Measurements from ENCODE around the gene FAAP24. TPM values are rescaled to one million over a fixed set of nuclear protein-coding genes. Genes with fewer than 3 reads are reported as not detected.
"Not testable (repeated sequence)": the region's sequence is repeated elsewhere in the genome, so short reads cannot be mapped to it uniquely, and the experiment has no call there.

FAAP24 gene
- polyA plus RNA-seq, 3 donors from 2014 or later, result 3.5 to 8.2 (median 4.2) TPM

DNA sequence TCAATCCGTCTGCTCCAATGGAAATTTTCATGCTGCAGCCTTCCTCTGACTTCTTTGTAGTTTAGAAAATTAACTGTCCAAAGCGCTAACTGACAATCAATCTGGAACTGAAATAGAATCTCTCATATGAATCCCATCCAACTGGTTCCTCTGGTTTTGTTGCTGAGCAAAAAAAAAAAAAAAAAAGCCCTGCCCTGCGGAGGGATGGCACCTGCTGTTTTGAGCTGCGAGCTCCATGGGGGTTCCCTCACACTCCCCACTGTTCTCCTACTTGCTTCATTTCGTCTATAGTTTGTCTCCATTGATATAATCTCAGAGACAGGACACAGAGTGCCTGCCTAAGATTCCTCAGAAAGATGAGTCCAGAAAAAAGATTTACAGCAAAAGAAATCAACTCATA is 33.4 kb downstream of the FAAP24 start:
- Mint-ChIP-seq H3K9me3 (no peaks in the 10 kb centered on the region), H3K4me1 (peaks cover 3 to 4% of the 10 kb centered on the region in 2 donors), H3K27me3 (ENCODE audit: low read depth in 3 of 3) (peaks cover 1 to 4% (median 1%) of the 10 kb centered on the region in 3 donors), H3K36me3 (peaks cover 0 to 3% (median 0%) of the 10 kb centered on the region in 3 donors), H3K4me3 (no peak overlapping the region), H3K27ac (no peak overlapping the region)
- no peak for DNase-seq

DNA sequence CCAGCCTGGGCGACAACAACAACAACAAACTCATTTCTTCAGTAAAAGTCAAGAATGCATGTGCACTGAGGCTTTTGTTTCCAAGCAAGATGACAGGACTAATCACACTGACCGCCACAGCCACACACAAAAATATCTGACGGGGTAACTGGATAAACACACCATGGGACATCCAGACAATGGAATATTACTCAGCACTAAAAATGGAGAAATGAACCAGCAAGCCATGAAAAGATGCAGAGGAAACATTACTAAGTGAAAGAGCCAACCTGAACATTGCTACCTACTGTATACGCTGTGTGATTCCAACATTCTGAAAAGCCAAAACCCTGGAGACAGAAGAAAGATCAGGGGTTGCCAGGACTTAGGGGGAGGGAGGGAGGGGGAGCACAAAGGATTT is 36.7 kb downstream of the FAAP24 start:
- no peak overlapping the region for H3K4me3 Mint-ChIP-seq
- H3K9me3 Mint-ChIP-seq, result no peaks in the 10 kb centered on the region
- DNase-seq, result no peak
- H3K36me3 Mint-ChIP-seq, result no peaks in the 10 kb centered on the region
- peaks cover 1 to 7% (median 1%) of the 10 kb centered on the region in 3 donors for H3K27me3 Mint-ChIP-seq (ENCODE audit: low read depth in 3 of 3)
- no peak overlapping the region for H3K27ac Mint-ChIP-seq
- H3K4me1 Mint-ChIP-seq, result no peaks in the 10 kb centered on the region

DNA sequence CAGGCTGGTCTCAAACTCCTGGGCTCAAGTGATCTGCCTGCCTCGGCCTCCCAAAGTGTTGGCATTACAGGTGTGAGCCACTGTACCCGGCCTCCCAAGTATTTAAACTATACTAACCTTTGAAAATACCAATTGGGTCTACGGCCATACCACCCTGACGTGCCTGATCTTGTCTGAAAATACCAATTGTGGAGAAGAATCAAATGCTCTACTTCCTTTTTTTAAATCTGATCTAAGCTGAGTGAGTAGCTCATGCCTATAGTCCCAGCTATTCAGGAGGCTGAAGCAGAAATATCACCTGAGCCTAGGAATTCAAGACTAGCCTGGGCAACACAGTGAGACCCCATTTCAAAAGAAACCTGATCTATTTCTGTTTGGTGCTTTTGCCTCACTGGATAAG is 38.8 kb downstream of the FAAP24 start:
- not testable (repeated sequence) for H3K27ac Mint-ChIP-seq, H3K9me3 Mint-ChIP-seq, H3K36me3 Mint-ChIP-seq

DNA sequence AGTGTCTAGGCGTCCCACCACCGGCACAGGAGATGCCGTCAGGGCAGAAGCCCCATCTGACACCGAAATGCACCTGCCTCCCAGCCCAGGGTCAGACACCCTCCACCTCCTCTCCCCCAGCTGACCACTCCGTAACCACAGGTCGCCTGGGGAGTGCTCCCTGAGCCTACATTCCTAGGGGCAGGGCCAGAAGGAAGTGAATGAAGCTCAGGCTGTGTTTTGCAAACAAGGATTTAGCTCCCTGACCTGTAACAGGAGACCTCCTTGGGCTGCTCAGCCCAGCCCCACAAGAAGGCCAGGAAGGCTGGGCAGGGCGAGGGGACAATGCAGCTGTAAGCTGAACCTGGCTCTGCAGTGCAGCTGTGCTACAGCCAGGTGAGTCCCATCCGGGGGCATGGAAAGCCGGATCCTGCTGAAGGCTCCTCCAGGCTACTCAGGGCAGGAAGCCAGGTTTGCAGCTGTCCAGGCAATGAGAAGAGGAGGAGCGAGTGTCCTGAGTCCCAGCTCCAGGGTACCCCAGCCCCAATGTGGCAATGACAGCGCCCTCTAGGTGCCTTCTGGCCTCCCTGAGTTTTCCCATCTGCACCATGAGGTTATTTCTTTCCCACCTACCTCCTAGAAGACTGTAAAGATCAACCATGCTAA is 50.6 kb downstream of the FAAP24 start:
- H3K4me1 Mint-ChIP-seq, result no peaks in the 10 kb centered on the region
- H3K27me3 Mint-ChIP-seq (ENCODE audit: low read depth in 3 of 3), result peaks cover 3 to 10% (median 7%) of the 10 kb centered on the region in 3 donors
- H3K4me3 Mint-ChIP-seq, result no peak overlapping the region
- H3K9me3 Mint-ChIP-seq, result peaks cover 0 to 2% (median 0%) of the 10 kb centered on the region in 6 donors
- DNase-seq, result no peak
- no peak overlapping the region for H3K27ac Mint-ChIP-seq
- no peaks in the 10 kb centered on the region for H3K36me3 Mint-ChIP-seq

More for the DNA sequence above, 38.8 kb downstream of the FAAP24 start:
- not testable (repeated sequence) for H3K27me3 Mint-ChIP-seq (ENCODE audit: low read depth in 3 of 3); H3K4me3 Mint-ChIP-seq; DNase-seq; H3K4me1 Mint-ChIP-seq

DNA sequence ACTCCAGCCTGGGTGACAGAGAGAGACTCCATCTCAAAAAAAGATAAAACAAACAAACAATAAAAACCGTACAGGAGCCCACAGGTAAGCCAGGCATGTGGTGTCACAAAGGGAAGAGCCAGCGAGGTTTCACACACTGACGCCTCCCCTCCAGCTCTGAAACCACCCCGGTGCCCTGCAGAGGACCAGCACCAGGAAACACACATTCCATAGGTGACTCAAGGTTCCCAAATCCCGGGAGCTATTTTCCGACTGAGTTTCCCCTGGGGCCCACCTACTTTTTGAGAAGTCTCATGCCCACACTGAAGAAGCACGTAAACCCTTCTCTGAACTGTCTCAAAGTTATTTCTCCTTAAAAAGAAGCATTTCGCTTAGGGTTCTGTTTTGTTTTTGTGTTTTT is 52.4 kb downstream of the FAAP24 start:
- H3K9me3 Mint-ChIP-seq, result peaks cover 0 to 5% (median 0%) of the 10 kb centered on the region in 6 donors
- H3K36me3 Mint-ChIP-seq, result no peaks in the 10 kb centered on the region
- no peak overlapping the region for H3K4me3 Mint-ChIP-seq
- peaks cover 3 to 8% (median 7%) of the 10 kb centered on the region in 3 donors for H3K27me3 Mint-ChIP-seq (ENCODE audit: low read depth in 3 of 3)
- DNase-seq, result no peak
- no peak overlapping the region for H3K27ac Mint-ChIP-seq
- no peaks in the 10 kb centered on the region for H3K4me1 Mint-ChIP-seq

DNA sequence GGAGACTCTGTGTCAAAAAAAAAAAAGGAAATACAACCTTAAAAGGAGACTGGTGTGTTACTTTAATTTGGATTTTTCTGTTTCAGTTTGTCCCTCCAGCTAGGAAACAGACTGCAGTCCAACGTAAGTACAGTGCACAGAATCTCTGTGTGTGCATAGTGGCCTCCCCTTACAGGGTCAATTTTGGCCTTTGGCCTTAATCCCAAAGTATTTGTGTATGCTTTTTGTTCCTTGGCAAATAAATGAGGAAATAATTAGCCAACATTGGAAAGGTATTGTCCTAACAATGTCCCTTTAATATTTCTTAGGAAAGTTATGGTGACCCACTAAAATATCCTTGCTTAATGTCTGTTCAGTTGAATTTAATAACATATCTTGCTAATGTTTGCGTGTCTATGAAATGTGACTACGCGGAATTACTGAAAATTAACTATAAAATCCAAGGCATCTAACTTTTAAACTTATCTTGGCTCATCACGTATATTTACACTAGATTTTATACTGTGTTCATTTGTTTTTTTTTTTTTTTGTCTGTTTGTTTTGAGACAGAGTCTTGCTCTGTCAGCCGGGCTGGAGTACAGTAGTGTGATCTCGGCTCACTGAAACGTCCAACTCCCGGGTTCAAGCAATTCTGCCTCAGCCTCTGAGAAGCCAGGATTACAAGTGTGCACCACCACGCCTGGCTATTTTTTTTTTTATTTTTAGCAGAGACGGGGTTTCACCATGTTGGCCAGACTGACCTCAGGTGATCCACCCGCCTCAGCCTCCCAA is 53.6 kb downstream of the FAAP24 start:
- H3K4me3 Mint-ChIP-seq, H3K9me3 Mint-ChIP-seq, DNase-seq, H3K36me3 Mint-ChIP-seq, H3K4me1 Mint-ChIP-seq, H3K27ac Mint-ChIP-seq: not testable (repeated sequence)
- peaks cover 3 to 11% (median 5%) of the 10 kb centered on the region in 3 donors for H3K27me3 Mint-ChIP-seq (ENCODE audit: low read depth in 3 of 3)

DNA sequence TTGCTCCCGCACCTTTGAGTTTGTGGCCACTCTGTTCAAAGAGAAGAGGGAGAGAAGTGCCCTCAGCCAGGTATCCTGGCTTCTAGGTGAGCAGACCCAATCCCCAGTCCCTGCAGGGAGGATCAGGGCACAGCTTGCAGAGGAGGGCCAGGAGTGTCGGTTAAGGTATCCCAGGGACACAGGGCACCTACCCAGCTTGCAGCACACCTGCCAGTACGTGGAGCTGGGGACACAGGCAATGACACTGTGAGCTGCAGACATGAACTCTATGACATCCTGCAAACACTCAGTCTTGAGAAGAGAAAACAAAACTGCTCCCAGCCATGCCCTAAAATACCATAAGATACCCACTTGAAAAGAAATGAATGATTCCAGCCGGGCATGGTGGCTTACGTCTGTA is 54.6 kb downstream of the FAAP24 start:
- not testable (repeated sequence) for DNase-seq, H3K4me3 Mint-ChIP-seq, H3K27ac Mint-ChIP-seq, H3K36me3 Mint-ChIP-seq, H3K4me1 Mint-ChIP-seq, H3K9me3 Mint-ChIP-seq
- H3K27me3 Mint-ChIP-seq (ENCODE audit: low read depth in 3 of 3), result peaks cover 4 to 13% (median 5%) of the 10 kb centered on the region in 3 donors

Other genes starting within 250 kb of the FAAP24 start
- not detected for gene SLC7A9, start 102.5 kb upstream of the FAAP24 start, polyA plus RNA-seq
- 10 to 100 TPM in 2 of 3 donors, 1 to 10 TPM in 1; 5.1 to 17.0 (median 11.4) TPM for gene CEP89, start 284 bp upstream of the FAAP24 start, polyA plus RNA-seq
- gene RHPN2, start 92.6 kb downstream of the FAAP24 start, polyA plus RNA-seq, result not detected
- gene GPATCH1, start 108.9 kb downstream of the FAAP24 start, polyA plus RNA-seq, result 1 to 10 TPM; 2.6 to 5.5 (median 3.7) TPM
- under 1 TPM in 2 of 3 donors, not detected in 1; 0.26 to 0.45 TPM for gene WDR88, start 159.9 kb downstream of the FAAP24 start, polyA plus RNA-seq
- not detected for gene LRP3, start 222.1 kb downstream of the FAAP24 start, polyA plus RNA-seq

Measured in immature natural killer cell (primary cell).